ENCODE data around the gene SRMS.
A peak's percentile ranks its signal among the peaks of the same experiment; 100 is the strongest.

Gene SRMS

GRCh38 chr20:63538204-63539091, 9.1 kb downstream of the SRMS start:
- TF ChIP-seq CTCF (IDR thresholded peaks at IDR 0.05), result no peak; the same call in 1 of the 2 replicates

- peak; percentile 84 for TF ChIP-seq CTCF (IDR thresholded peaks at IDR 0.05)
Observed at GRCh38 chr20:63537525-63538203, 9.9 kb downstream of the SRMS start.

GRCh38 chr20:63536997-63537524, 10.5 kb downstream of the SRMS start, which contains the start of gene PTK6:
PTK6 (minus strand) TSS chr20:63537376; CDS start chr20:63537314, 62 bp downstream.
- no peak for TF ChIP-seq CTCF (IDR thresholded peaks at IDR 0.05)

- no peak for TF ChIP-seq CTCF (IDR thresholded peaks at IDR 0.05)
Observed at GRCh38 chr20:63536241-63536977, 11.1 kb downstream of the SRMS start.

- no peak for TF ChIP-seq CTCF (IDR thresholded peaks at IDR 0.05)
Observed at GRCh38 chr20:63534831-63535651, 12.5 kb downstream of the SRMS start.

GRCh38 chr20:63534427-63534830, 13.1 kb downstream of the SRMS start:
- TF ChIP-seq CTCF (IDR thresholded peaks at IDR 0.05), result no peak

Measured in LNCAP (cell line).